ENCODE data around the gene TEX2. TPM values are rescaled to one million over a fixed set of nuclear protein-coding genes. Genes with fewer than 3 reads are reported as not detected.
A peak's percentile ranks its signal among the peaks of the same experiment; 100 is the strongest.
"Not testable (repeated sequence)": the region's sequence is repeated elsewhere in the genome, so short reads cannot be mapped to it uniquely, and the experiment has no call there.

The TEX2 gene
- total and polyA plus RNA-seq, 5 experiments from 2014 or later, result 5.2 to 14.0 (median 7.3) TPM

- ATAC-seq, result no peak
- H3K4me1 Mint-ChIP-seq, result peaks cover 30 to 54% (median 50%) of the 10 kb centered on the region in 4 donors
- peak overlapping the region in 5 of 10 donors; percentile 27 to 66 (median 53) for H3K4me3 Mint-ChIP-seq
- no peak for DNase-seq
- peaks cover 0 to 1% (median 0%) of the 10 kb centered on the region in 9 donors for H3K9me3 Mint-ChIP-seq
- peaks cover 5 to 21% (median 19%) of the 10 kb centered on the region in 3 donors for H3K36me3 Mint-ChIP-seq
- H3K27ac Mint-ChIP-seq, result peak overlapping the region in 9 of 10 donors; percentile 64 to 92 (median 82)
- POLR2A ChIA-PET, result interaction anchor here (2.0 to 3.8 kb wide), 3 partner anchors 46 to 71 kb away, joined by 4 to 27 read pairs (median 14); partner anchors contain the start of gene TEX2
- H3K27me3 Mint-ChIP-seq, result no peaks in the 10 kb centered on the region
Measured at GRCh38 chr17:64217249-64217691, 45.8 kb downstream of the TEX2 start.

- Mint-ChIP-seq H3K27ac (peak overlapping the region; percentile 65 to 94 (median 80)), H3K4me1 (peaks cover 33 to 59% (median 50%) of the 10 kb centered on the region in 4 donors), H3K4me3 (peak overlapping the region in 7 of 10 donors; percentile 18 to 64 (median 38)), H3K36me3 (peaks cover 10 to 26% (median 24%) of the 10 kb centered on the region in 3 donors), H3K9me3 (no peaks in the 10 kb centered on the region), H3K27me3 (no peaks in the 10 kb centered on the region)
- DNase-seq, result peak in 1 of 10 donors; percentile 8
- POLR2A ChIA-PET, result interaction anchor here (2.0 to 3.8 kb wide), 3 partner anchors 46 to 71 kb away, joined by 4 to 27 read pairs (median 14); partner anchors contain the start of gene TEX2
- peak; percentile 44 to 54 for ATAC-seq
Measured at GRCh38 chr17:64216338-64217248, 46.5 kb downstream of the TEX2 start.

GRCh38 chr17:64216000-64216337, 47.1 kb downstream of the TEX2 start:
- Mint-ChIP-seq H3K9me3 (no peaks in the 10 kb centered on the region), H3K4me3 (peak overlapping the region in 3 of 10 donors; percentile 36 to 64 (median 64)), H3K27me3 (no peaks in the 10 kb centered on the region), H3K36me3 (peaks cover 10 to 26% (median 24%) of the 10 kb centered on the region in 3 donors), H3K27ac (peak overlapping the region in 7 of 10 donors; percentile 9 to 94 (median 76)), H3K4me1 (peaks cover 32 to 58% (median 50%) of the 10 kb centered on the region in 4 donors)
- DNase-seq (no peak), ATAC-seq (no peak)
- POLR2A ChIA-PET, result interaction anchor here (3.8 kb wide), 1 partner anchor 70 kb away, joined by 27 read pairs; no protein-coding TSS in a partner anchor

- Mint-ChIP-seq H3K36me3 (peaks cover 10 to 28% (median 28%) of the 10 kb centered on the region in 3 donors), H3K27ac (peak overlapping the region in 3 of 10 donors; percentile 9 to 72 (median 37)), H3K9me3 (no peaks in the 10 kb centered on the region), H3K4me1 (peaks cover 30 to 52% (median 50%) of the 10 kb centered on the region in 4 donors), H3K4me3 (no peak overlapping the region), H3K27me3 (no peaks in the 10 kb centered on the region)
- DNase-seq, result no peak
- no peak for ATAC-seq
- POLR2A ChIA-PET, result interaction anchor here (0.6 kb wide), 1 partner anchor 185 kb away, joined by 3 read pairs; no protein-coding TSS in a partner anchor
Measured at GRCh38 chr17:64214950-64215349, 48.1 kb downstream of the TEX2 start.

GRCh38 chr17:64213995-64214811, 48.9 kb downstream of the TEX2 start:
- Mint-ChIP-seq H3K27me3 (no peaks in the 10 kb centered on the region), H3K4me3 (no peak overlapping the region), H3K36me3 (peaks cover 10 to 29% (median 28%) of the 10 kb centered on the region in 3 donors), H3K9me3 (no peaks in the 10 kb centered on the region), H3K27ac (peak overlapping the region in 1 of 10 donors; percentile 59), H3K4me1 (peaks cover 30 to 50% (median 48%) of the 10 kb centered on the region in 4 donors)
- POLR2A ChIA-PET, result no interaction called here
- ATAC-seq, result no peak
- DNase-seq, result no peak

GRCh38 chr17:64212122-64212521, 50.9 kb downstream of the TEX2 start:
- no peaks in the 10 kb centered on the region for H3K27me3 Mint-ChIP-seq
- DNase-seq (no peak), ATAC-seq (no peak)
- POLR2A ChIA-PET, result no interaction called here
- no peak overlapping the region for H3K4me3 Mint-ChIP-seq
- H3K4me1 Mint-ChIP-seq, result peaks cover 23 to 41% (median 34%) of the 10 kb centered on the region in 4 donors
- H3K9me3 Mint-ChIP-seq, result no peaks in the 10 kb centered on the region
- peak overlapping the region in 1 of 10 donors; percentile 37 for H3K27ac Mint-ChIP-seq
- H3K36me3 Mint-ChIP-seq, result peaks cover 10 to 35% (median 32%) of the 10 kb centered on the region in 3 donors

DNA sequence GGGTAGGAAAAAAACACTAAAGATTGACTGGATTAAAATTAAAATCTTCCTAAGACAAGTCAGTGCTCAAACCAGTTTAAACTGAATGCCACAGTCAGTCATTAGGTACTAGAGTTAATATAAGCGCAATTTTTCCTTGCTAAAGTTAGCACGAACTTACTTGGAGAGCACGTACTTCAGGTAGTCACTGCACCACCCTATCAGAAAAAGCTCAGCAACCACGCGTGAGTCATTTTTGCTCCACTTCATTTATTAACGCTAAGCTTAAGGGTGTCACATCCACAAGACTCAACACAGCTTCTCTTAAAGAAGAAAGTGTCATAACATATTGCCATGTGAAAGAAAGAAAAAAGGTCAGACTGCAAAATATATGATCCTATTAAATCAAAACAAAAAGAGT, 53.1 kb downstream of the TEX2 start:
- Mint-ChIP-seq H3K4me3 (no peak overlapping the region), H3K27ac (no peak overlapping the region), H3K9me3 (no peaks in the 10 kb centered on the region), H3K36me3 (peaks cover 10 to 33% (median 32%) of the 10 kb centered on the region in 3 donors), H3K27me3 (no peaks in the 10 kb centered on the region), H3K4me1 (peaks cover 11 to 32% (median 23%) of the 10 kb centered on the region in 4 donors)
- no peak for DNase-seq
- ATAC-seq, result no peak
- POLR2A ChIA-PET, result no interaction called here

DNA sequence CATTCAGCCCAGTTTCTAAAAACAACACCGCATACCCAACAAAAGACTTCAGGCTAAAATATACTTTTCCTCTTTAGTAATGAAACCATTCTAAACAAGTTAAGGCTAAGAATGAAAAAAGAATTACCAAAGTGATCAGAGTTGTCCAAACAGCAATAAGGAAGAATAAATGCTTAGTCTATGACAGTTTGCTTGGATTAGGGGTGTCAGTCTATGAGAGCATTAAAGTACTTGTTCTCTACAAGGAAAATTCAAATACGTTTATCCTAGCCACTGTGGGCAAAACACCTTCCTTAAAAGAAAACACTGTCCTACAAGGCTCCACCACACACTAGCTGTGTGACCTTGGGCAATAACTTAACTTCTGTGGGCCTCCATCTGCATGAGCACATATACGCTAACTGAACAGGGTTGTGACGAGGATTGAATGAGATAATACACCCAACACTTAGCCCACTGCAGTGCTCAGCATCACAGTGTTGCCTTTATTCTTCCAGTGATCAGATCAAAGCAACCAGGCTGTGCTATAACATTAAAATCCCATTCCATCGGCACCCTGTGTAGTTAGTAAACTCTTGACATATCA, 53.6 kb downstream of the TEX2 start:
- H3K9me3 Mint-ChIP-seq, result no peaks in the 10 kb centered on the region
- POLR2A ChIA-PET, result no interaction called here
- DNase-seq (no peak), ATAC-seq (no peak)
- H3K4me1 Mint-ChIP-seq, result peaks cover 11 to 32% (median 23%) of the 10 kb centered on the region in 4 donors
- H3K27me3 Mint-ChIP-seq, result no peaks in the 10 kb centered on the region
- no peak overlapping the region for H3K27ac Mint-ChIP-seq
- H3K4me3 Mint-ChIP-seq, result no peak overlapping the region
- H3K36me3 Mint-ChIP-seq, result peaks cover 10 to 33% (median 32%) of the 10 kb centered on the region in 3 donors

- ATAC-seq, H3K27me3 Mint-ChIP-seq, DNase-seq, H3K9me3 Mint-ChIP-seq, H3K4me3 Mint-ChIP-seq, H3K27ac Mint-ChIP-seq: not testable (repeated sequence)
- peaks cover 10 to 28% (median 26%) of the 10 kb centered on the region in 3 donors for H3K36me3 Mint-ChIP-seq
- peaks cover 11 to 32% (median 23%) of the 10 kb centered on the region in 4 donors for H3K4me1 Mint-ChIP-seq
- POLR2A ChIA-PET, result interaction anchor here (1.4 kb wide), 1 partner anchor 61 kb away, joined by 3 read pairs; no protein-coding TSS in a partner anchor
Measured at GRCh38 chr17:64208656-64209055, 54.4 kb downstream of the TEX2 start.

DNA sequence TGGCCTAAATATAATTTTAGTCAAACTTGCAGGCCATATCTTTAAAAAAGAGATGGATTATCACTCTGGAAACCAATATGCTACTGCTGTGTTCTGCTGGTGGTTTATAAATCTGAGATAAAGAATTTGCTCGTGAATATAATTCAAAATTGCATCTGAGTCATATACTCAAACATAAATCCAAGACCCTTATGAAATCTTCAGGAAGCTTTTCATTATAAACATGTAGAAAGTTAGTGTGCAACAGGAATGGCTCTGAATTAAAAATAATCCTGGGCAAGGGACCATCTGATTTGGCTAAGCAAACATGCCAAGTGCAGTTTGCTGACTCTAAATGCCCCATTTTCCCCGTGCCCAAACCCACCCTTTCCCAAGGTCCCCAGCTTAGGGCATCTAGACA, 57.3 kb downstream of the TEX2 start:
- no peak for ATAC-seq
- POLR2A ChIA-PET, result interaction anchor here (0.6 to 1.3 kb wide), 3 partner anchors 12 to 526 kb away, joined by 3 to 5 read pairs (median 5); no protein-coding TSS in a partner anchor
- H3K27me3 Mint-ChIP-seq, result no peaks in the 10 kb centered on the region
- H3K4me1 Mint-ChIP-seq, result peaks cover 22 to 51% (median 29%) of the 10 kb centered on the region in 4 donors
- no peak overlapping the region for H3K27ac Mint-ChIP-seq
- peaks cover 0 to 9% (median 8%) of the 10 kb centered on the region in 3 donors for H3K36me3 Mint-ChIP-seq
- no peak for DNase-seq
- H3K4me3 Mint-ChIP-seq, result no peak overlapping the region
- H3K9me3 Mint-ChIP-seq, result no peaks in the 10 kb centered on the region

DNA sequence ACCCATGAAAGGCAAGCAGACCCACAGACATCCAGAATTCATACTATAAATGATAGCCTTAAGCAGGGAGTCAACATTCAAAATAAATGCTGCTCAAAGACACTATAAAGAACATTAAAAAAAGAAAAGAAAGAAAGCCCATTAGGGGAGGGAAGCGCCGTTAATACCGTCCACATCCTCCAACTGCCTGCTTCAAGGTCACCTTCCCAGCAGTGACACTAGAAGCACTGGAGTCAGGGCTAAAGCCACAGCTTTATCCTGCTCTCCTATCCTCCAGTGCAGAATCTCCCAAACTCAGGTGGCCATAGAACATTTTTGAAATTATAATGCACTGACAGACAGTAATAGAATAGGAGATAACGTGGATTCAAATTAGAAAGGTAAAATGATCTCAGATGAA, 59.4 kb downstream of the TEX2 start:
- Mint-ChIP-seq H3K9me3 (no peaks in the 10 kb centered on the region), H3K4me3 (no peak overlapping the region), H3K36me3 (peaks cover under 1 to 3% (median 2%) of the 10 kb centered on the region in 3 donors), H3K27me3 (no peaks in the 10 kb centered on the region), H3K27ac (peak overlapping the region in 1 of 10 donors; percentile 20), H3K4me1 (peaks cover 19 to 46% (median 25%) of the 10 kb centered on the region in 4 donors)
- DNase-seq, result no peak
- POLR2A ChIA-PET, result no interaction called here
- no peak for ATAC-seq

Data from naive thymus-derived CD8-positive, alpha-beta T cell (primary cell).